ENCODE measurements around the gene LRRC36. TPM values are rescaled to one million over a fixed set of nuclear protein-coding genes. Genes with fewer than 3 reads are reported as not detected.

Gene LRRC36
- polyA plus RNA-seq, 3 donors, result 0.65 to 3.2 (median 1.8) TPM

DNA sequence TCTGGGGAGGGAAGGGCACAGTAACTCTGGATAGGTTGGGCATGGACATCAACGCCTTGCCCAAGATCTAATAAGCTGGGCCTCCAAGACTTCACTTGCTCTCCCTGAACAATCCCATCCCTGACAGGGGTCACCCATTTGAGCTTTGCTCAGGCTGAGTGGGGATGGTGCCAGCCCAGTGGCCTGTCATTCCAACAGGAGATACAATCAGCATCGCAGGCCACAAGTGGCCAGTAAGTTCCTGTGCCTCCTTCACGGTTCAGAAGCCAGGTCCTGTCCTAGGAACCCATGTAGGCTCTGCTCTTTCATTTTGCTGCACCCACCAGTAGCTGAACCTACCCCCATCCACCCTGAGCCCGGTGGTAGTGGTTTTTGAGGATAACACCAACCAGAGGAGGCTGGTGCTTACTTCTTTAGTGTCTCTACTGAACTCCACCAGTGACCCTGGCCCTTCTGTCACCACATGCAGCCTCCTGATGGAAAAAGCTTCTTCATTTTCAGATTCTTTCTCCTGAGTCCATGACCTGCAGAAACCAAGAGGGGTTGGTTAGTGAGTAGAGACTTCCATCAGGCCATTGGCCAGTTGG is 32.4 kb upstream of the LRRC36 start:
- H3K9ac ChIP-seq (ENCODE audit: insufficient read depth, low read length, poor library complexity, severe bottlenecking), result no peak overlapping the region
- no peak overlapping the region for H3K4me3 ChIP-seq (replicated peaks in 1 of 3; ENCODE audit: low read depth in 2 of 3, low read length in 3 of 3)
- no peak overlapping the region for H2AFZ ChIP-seq (ENCODE audit: insufficient read depth, low read depth, low read length, poor library complexity, severe bottlenecking)
- no peaks in the 10 kb centered on the region for H3K36me3 ChIP-seq (replicated peaks in 1 of 2; ENCODE audit: control insufficient read depth in 1 of 2, insufficient read depth in 2 of 2, low read length in 2 of 2)
- intact Hi-C loops (cut with micrococcal nuclease), result no loop called here
- Mint-ChIP-seq H3K4me1 (no peaks in the 10 kb centered on the region), H3K27ac (no peak overlapping the region), H3K27me3 (ENCODE audit: low read depth in 3 of 3) (peaks cover 5 to 6% (median 6%) of the 10 kb centered on the region in 3 donors), H3K36me3 (no peaks in the 10 kb centered on the region), H3K9me3 (no peaks in the 10 kb centered on the region), H3K4me3 (no peak overlapping the region)
- TF ChIP-seq, protein P1, sequence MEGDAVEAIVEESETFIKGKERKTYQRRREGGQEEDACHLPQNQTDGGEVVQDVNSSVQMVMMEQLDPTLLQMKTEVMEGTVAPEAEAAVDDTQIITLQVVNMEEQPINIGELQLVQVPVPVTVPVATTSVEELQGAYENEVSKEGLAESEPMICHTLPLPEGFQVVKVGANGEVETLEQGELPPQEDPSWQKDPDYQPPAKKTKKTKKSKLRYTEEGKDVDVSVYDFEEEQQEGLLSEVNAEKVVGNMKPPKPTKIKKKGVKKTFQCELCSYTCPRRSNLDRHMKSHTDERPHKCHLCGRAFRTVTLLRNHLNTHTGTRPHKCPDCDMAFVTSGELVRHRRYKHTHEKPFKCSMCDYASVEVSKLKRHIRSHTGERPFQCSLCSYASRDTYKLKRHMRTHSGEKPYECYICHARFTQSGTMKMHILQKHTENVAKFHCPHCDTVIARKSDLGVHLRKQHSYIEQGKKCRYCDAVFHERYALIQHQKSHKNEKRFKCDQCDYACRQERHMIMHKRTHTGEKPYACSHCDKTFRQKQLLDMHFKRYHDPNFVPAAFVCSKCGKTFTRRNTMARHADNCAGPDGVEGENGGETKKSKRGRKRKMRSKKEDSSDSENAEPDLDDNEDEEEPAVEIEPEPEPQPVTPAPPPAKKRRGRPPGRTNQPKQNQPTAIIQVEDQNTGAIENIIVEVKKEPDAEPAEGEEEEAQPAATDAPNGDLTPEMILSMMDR (IDR thresholded peaks at IDR 0.05), result no peak
- DNase-seq, result no peak
- no peaks in the 10 kb centered on the region for H3K9me3 ChIP-seq (replicated peaks in 1 of 2; ENCODE audit: control insufficient read depth in 1 of 2, insufficient read depth in 1 of 2, low read length in 2 of 2)
- 90% methylated on average over 2 of the region's 4 CpGs for WGBS (ENCODE audit: insufficient coverage)
- no peaks in the 10 kb centered on the region for H3K79me2 ChIP-seq (ENCODE audit: insufficient read depth, low read length)
- H3K4me2 ChIP-seq (replicated peaks; ENCODE audit: extremely low read depth, low read length, poor library complexity, severe bottlenecking), result no peak overlapping the region
- H3K4me1 ChIP-seq (ENCODE audit: control insufficient read depth in 1 of 2, insufficient read depth in 2 of 2, low read length in 2 of 2), result no peaks in the 10 kb centered on the region
- no peak overlapping the region for H3K27ac ChIP-seq (ENCODE audit: low read depth in 1 of 2, low read length in 2 of 2)
- no peaks in the 10 kb centered on the region for H3K27me3 ChIP-seq (ENCODE audit: control insufficient read depth in 2 of 2, insufficient read depth in 2 of 2, low read length in 2 of 2)
- no peaks in the 10 kb centered on the region for H4K20me1 ChIP-seq (ENCODE audit: insufficient read depth, low read length)

GRCh38 chr16:67294938-67295361 is 31.7 kb upstream of the LRRC36 start:
- Histone ChIP-seq H3K4me2 (replicated peaks; ENCODE audit: extremely low read depth, low read length, poor library complexity, severe bottlenecking) (no peak overlapping the region), H3K79me2 (ENCODE audit: insufficient read depth, low read length) (no peaks in the 10 kb centered on the region), H3K9me3 (replicated peaks in 1 of 2; ENCODE audit: control insufficient read depth in 1 of 2, insufficient read depth in 1 of 2, low read length in 2 of 2) (no peaks in the 10 kb centered on the region), H2AFZ (ENCODE audit: insufficient read depth, low read depth, low read length, poor library complexity, severe bottlenecking) (no peak overlapping the region), H4K20me1 (ENCODE audit: insufficient read depth, low read length) (no peaks in the 10 kb centered on the region), H3K4me1 (ENCODE audit: control insufficient read depth in 1 of 2, insufficient read depth in 2 of 2, low read length in 2 of 2) (no peaks in the 10 kb centered on the region), H3K4me3 (replicated peaks in 1 of 3; ENCODE audit: low read depth in 2 of 3, low read length in 3 of 3) (no peak overlapping the region), H3K27ac (ENCODE audit: low read depth in 1 of 2, low read length in 2 of 2) (no peak overlapping the region), H3K27me3 (ENCODE audit: control insufficient read depth in 2 of 2, insufficient read depth in 2 of 2, low read length in 2 of 2) (no peaks in the 10 kb centered on the region), H3K36me3 (replicated peaks in 1 of 2; ENCODE audit: control insufficient read depth in 1 of 2, insufficient read depth in 2 of 2, low read length in 2 of 2) (no peaks in the 10 kb centered on the region), H3K9ac (ENCODE audit: insufficient read depth, low read length, poor library complexity, severe bottlenecking) (no peak overlapping the region)
- Mint-ChIP-seq H3K36me3 (no peaks in the 10 kb centered on the region), H3K4me3 (no peak overlapping the region), H3K27me3 (ENCODE audit: low read depth in 3 of 3) (peaks cover 5 to 6% (median 5%) of the 10 kb centered on the region in 3 donors), H3K9me3 (no peaks in the 10 kb centered on the region), H3K27ac (no peak overlapping the region), H3K4me1 (no peaks in the 10 kb centered on the region)
- 86% methylated on average over 4 of the region's 7 CpGs for WGBS (ENCODE audit: insufficient coverage)
- TF ChIP-seq, protein P1 (IDR thresholded peaks at IDR 0.05), result no peak
- no peak for DNase-seq
- intact Hi-C loops (cut with micrococcal nuclease), result no loop called here
